A673 (cell line): ENCODE data around the gene RPL36. TPM values are rescaled to one million over a fixed set of nuclear protein-coding genes. Genes with fewer than 3 reads are reported as not detected.

Experiments used
- BruUV-seq: library from RNA; stranded (reverse); fragments of 400-500 nt; replicated peaks from 2 replicates; lab custom pipeline; 2021; lab: Mats Ljungman, UMichigan
- CTCF ChIA-PET: fragments of 300-600 bp; sonication (Branson Sonifier 250); formaldehyde crosslinking; loops from one replicate; lab custom pipeline; 2022; ENCODE audit warnings: antibody characterized with exemption; lab: Charles Lee
- POLR2A ChIA-PET: fragments of 300-600 bp; sonication (Branson Sonifier 250); formaldehyde crosslinking; loops from one replicate; lab custom pipeline; 2022; ENCODE audit warnings: antibody characterized with exemption; ENCODE audit not compliant: low non-redundant PET; lab: Charles Lee
- DNase-seq: peaks from one replicate; pipeline ENCODE4 v3.0.0-alpha.2; 2015; ENCODE audit warnings: low spot score
- H3K27ac ChIP-seq: fragments of 200-600 bp; sonication (generic); 2 replicates; pipeline ENCODE4 v1.5.1; 2016; ENCODE audit warnings: mixed run types, low read depth, mild to moderate bottlenecking, mixed read lengths, antibody characterized with exemption, low read length; ENCODE audit not compliant: poor library complexity, severe bottlenecking
- H3K27me3 ChIP-seq: fragments of 200-600 bp; sonication (generic); replicated peaks from 2 replicates; pipeline ENCODE4 v1.6.1; 2017; ENCODE audit warnings: mixed run types, low read depth, mild to moderate bottlenecking, mixed read lengths, antibody characterized with exemption, low read length; ENCODE audit not compliant: insufficient read depth, poor library complexity
- H3K36me3 ChIP-seq: fragments of 200-600 bp; sonication (generic); 2 replicates; pipeline ENCODE4 v1.6.1; 2016; ENCODE audit warnings: mixed run types, mild to moderate bottlenecking, mixed read lengths, antibody characterized with exemption, low read length; ENCODE audit not compliant: insufficient read depth, poor library complexity, severe bottlenecking
- H3K4me1 ChIP-seq: fragments of 200-600 bp; sonication (generic); 2 replicates; pipeline ENCODE4 v1.6.1; 2017; ENCODE audit warnings: mixed run types, mild to moderate bottlenecking, mixed read lengths, antibody characterized with exemption, low read length; ENCODE audit not compliant: insufficient read depth, poor library complexity, severe bottlenecking
- H3K4me3 ChIP-seq: fragments of 200-600 bp; sonication (generic); 2 replicates; pipeline ENCODE4 v1.5.1; 2016; ENCODE audit warnings: low read depth, mixed run types, mild to moderate bottlenecking, mixed read lengths, low read length; ENCODE audit not compliant: poor library complexity, severe bottlenecking
- H3K9me3 ChIP-seq: fragments of 200-600 bp; sonication (generic); 2 replicates; pipeline ENCODE4 v1.6.1; 2016; ENCODE audit warnings: mixed run types, low read depth, mild to moderate bottlenecking, mixed read lengths, antibody characterized with exemption, low read length; ENCODE audit not compliant: poor library complexity, severe bottlenecking
- CTCF ChIP-seq: fragments of 300-800, 200-600 bp; sonication (generic); conservative IDR thresholded peaks from 2 replicates; pipeline ENCODE4 v1.5.1; 2017; ENCODE audit warnings: low read depth, mild to moderate bottlenecking, antibody characterized with exemption, low read length, moderate library complexity, mixed read lengths
- EZH2 ChIP-seq: fragments of 200-600 bp; sonication (generic); IDR thresholded peaks from 2 replicates; pipeline ENCODE4 v1.6.1; 2017; ENCODE audit warnings: borderline replicate concordance, low read depth, mild to moderate bottlenecking, mixed read lengths, antibody characterized with exemption, low read length; ENCODE audit not compliant: poor library complexity, severe bottlenecking
- intact Hi-C: fragments of 100-400 bp; cut with micrococcal nuclease; formaldehyde crosslinking; loops from one replicate; pipeline ENCODE4 v1.10.0; 2022; ENCODE audit not compliant: unreplicated experiment
- total RNA-seq: library from RNA; stranded (reverse); gene quantifications from 2 replicates; pipeline ENCODE4 v1.2.3, GENCODE V29; 2021

Gene RPL36
- total RNA-seq, 1 experiment from 2014 or later: 992 TPM

- no TSS peak for BruUV-seq
- Histone ChIP-seq H3K36me3 (no peaks in the 10 kb centered on the region), H3K9me3 (no peaks in the 10 kb centered on the region), H3K27me3 (no peaks in the 10 kb centered on the region), H3K4me3 (peak overlapping the region; percentile 91), H3K4me1 (no peaks in the 10 kb centered on the region), H3K27ac (no peak overlapping the region)
- CTCF ChIA-PET: no interaction called here
- TF ChIP-seq EZH2 (no peak), CTCF (no peak)
- POLR2A ChIA-PET: no interaction called here
- intact Hi-C loops: no loop called here
- DNase-seq: no peak
Observed at GRCh38 chr19:5681391-5682106, 8.5 kb upstream of the RPL36 start.

GRCh38 chr19:5682107-5682482 lies 8.0 kb upstream of the RPL36 start:
- POLR2A ChIA-PET: interaction anchor here (0.7 kb wide), 1 partner anchor 107 kb away, joined by 3 read pairs; no protein-coding TSS in a partner anchor

DNA sequence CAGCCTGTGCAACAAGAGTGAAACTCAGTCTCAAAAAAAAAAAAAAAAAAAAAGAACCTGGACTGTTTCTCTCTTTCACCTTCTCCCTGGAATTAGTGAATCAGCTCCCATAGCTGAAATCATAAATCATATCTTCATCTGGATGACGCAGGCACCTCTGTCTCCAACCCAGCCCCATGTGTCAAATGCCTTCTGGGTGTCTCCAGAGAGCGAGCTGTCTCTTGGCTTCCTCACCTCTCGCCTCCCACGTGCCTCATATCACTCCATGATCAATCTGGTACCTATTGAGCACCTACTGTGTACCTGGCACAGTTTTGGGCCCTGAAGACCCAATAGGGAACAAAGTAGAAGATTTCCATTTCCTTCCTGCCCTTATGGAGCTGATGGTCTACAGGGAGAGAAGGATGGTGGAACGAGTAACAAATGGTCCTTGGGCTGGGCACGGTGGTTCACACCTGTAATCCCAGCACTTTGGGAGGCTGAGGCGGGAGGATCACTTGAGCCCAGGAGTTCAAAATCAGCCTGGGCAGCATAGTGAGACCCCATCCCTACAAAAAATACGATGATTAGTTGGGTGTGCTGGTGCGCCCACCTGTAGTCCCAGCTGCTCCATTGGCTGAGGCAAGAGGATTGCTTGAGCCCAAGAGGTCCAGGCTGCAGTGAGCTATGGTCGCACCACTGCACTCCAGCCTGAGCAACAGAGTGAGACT lies 6.8 kb upstream of the RPL36 start:
- Histone ChIP-seq H3K27ac (no peak overlapping the region), H3K36me3 (no peaks in the 10 kb centered on the region), H3K9me3 (no peaks in the 10 kb centered on the region), H3K27me3 (no peaks in the 10 kb centered on the region), H3K4me1 (no peaks in the 10 kb centered on the region), H3K4me3 (no peak overlapping the region)
- no TSS peak for BruUV-seq
- TF ChIP-seq CTCF: no peak
- TF ChIP-seq EZH2: no peak
- CTCF ChIA-PET: no interaction called here
- no peak for DNase-seq
- intact Hi-C loops: no loop called here
- POLR2A ChIA-PET: interaction anchor here (0.5 to 0.7 kb wide), 3 partner anchors 35 to 60 kb away, joined by 7 to 20 read pairs (median 16); partner anchors contain the start of genes CATSPERD and LONP1

More at GRCh38 chr19:5682107-5682482, 8.0 kb upstream of the RPL36 start:
- Histone ChIP-seq H3K4me3 (no peak overlapping the region), H3K4me1 (no peaks in the 10 kb centered on the region), H3K27me3 (no peaks in the 10 kb centered on the region), H3K36me3 (no peaks in the 10 kb centered on the region), H3K9me3 (no peaks in the 10 kb centered on the region), H3K27ac (no peak overlapping the region)
- CTCF ChIA-PET: no interaction called here
- DNase-seq: no peak
- intact Hi-C loops: no loop called here
- TF ChIP-seq EZH2 (no peak), CTCF (no peak)
- no TSS peak for BruUV-seq
